SK-N-DZ (cell line): Measurements from ENCODE around the gene ITSN1.
"Not testable (repeated sequence)": the region's sequence is repeated elsewhere in the genome, so short reads cannot be mapped to it uniquely, and the experiment has no call there.

Source experiments
- DNase-seq: peaks from one replicate; pipeline ENCODE4 v3.0.0-alpha.2; 2015; ENCODE audit warnings: low spot score

Gene ITSN1

DNA sequence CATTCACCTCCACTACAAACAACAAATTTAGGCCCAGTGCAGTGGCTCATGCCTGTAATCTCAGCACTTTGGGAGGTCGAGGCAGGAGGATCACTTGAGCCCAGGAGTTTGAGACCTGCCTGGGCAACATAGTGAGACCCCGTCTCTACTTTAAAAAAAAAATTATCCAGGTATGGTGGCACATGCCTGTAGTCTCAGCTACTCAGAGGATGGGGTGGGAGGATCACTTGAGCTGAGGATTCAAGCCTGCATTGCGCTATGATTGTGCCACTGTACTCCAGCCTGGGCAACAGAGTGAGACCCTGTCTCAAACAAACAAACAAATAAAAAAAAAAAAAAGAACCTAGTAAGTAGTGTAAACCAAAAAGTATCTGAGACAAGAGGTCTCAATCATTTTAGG, 86.8 kb downstream of the ITSN1 start:
- not testable (repeated sequence) for DNase-seq

DNA sequence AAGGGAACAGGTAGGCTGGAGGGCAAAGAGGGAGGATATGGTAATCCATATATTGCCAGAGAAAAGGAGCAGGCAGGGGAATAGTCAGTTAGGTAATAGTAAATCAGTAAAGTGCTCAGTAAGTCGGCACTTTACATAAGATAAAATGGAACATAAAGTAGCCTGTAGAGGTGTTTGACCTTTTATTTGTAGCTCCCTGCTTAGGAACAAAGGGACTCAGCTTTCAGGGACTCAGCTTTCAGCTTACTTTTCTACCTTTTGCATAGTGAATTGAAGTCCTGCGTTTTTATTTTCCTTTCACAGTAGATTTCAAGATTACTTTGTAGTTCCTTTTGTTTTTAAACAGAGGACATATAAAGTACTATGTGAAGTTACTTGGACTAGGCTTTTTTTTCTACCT, 87.3 kb downstream of the ITSN1 start:
- no peak for DNase-seq

DNA sequence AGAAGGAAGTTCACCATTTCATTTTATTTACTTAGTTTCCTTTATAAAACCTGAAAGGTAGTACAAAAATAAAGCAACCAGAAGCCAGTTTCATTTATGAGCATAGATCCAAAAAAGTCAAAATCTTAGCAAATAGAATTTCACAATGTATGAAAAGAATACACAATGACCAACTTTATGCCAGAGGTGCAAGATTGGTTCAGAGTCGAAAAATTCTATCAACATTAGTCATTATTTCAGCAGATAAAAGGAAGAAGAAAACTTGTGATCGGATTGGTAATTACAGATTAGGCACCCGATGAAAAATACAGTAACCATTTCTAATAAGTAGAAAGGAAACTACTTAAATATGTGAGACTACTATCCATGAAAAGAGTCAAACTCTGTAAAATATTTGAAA, 89.1 kb downstream of the ITSN1 start:
- no peak for DNase-seq

DNA sequence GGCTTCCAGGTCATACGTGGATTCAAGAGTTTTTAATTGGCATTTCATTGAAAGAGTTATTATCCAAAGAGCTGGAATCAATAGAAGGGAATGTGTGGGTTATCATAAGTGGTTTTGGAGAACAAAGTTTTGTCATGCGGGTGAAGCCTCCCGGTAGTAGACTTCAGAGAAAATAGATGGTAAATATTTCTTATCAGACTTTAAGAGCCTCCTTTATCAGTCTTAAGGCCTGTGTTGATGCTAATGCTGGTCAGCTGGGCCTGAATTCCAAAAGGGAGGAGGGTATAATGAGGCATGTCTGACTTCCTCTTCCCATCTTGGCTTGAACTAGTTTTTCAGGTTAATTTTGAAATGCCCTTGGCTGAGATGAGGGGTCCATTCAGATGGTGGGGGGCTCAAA, 89.7 kb downstream of the ITSN1 start:
- DNase-seq = no peak

DNA sequence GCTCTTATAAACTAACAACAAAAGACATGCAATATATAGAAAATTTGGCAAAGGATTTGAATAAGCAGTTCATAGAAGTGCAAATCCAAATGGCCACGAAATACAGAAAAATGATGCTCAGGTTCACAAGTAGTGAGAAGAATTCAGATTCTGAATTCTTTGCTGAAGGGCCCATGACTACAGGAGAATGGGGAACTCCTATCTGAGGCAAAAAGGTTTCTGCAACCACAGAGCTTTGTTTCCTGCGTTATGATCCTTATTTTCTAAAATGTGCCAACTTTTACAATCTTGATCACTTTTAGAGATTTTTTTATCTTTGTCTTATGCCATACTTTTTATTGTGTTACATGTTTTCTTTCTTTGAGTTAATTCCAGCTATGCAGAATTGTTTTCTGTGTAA, 91.3 kb downstream of the ITSN1 start:
- no peak for DNase-seq

DNA sequence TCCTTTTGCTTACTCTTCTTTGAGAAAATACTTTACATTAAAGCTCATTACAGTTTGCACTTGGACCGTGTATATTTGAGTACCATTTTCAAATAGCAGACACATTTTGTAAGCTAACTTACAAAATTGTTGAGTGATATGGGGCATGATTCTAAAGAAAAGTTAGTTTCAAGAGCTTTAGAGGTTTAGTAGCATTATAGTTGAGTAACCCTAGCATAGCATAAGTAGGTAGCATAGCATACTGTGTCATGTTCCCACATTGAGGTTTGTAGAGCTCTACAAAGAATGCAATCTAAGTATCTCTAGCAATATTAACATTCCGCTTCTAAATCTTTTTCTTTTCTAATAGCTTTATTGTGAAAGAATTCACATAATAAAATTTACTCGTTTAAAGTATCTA, 92.0 kb downstream of the ITSN1 start:
- no peak for DNase-seq

DNA sequence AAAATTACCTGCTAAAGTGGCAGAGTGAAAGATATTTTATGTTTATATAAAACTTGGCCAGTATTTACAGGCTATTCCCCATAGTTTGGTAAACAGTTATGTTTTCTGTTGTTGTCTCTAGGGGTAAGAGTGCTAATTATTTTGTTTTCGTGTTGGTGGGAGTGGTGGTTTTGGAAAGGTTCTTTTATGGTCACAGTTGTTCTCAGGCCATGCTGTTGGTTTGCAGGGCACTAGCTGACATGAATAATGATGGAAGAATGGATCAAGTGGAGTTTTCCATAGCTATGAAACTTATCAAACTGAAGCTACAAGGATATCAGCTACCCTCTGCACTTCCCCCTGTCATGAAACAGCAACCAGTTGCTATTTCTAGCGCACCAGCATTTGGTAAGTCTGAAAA, 92.5 kb downstream of the ITSN1 start:
- DNase-seq = no peak

DNA sequence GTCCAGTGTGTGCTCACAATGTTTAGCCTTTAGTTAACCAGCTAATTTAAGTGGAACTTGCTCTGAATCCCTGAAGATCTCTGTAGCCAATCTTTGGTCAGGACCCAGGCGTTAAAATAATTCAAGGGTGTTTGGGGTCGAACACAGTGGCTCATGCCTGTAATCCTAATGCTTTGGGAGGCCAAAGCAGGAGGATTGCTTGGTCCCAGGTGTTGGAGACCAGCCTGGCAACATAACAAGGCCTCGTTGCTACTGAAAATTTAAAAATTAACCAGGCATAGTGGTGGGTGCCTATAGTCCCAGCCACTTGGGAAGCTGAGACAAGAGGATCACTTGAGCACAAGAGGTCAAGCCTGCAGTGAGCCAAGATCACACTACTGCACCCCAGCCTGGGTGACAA, 94.3 kb downstream of the ITSN1 start:
- no peak for DNase-seq

DNA sequence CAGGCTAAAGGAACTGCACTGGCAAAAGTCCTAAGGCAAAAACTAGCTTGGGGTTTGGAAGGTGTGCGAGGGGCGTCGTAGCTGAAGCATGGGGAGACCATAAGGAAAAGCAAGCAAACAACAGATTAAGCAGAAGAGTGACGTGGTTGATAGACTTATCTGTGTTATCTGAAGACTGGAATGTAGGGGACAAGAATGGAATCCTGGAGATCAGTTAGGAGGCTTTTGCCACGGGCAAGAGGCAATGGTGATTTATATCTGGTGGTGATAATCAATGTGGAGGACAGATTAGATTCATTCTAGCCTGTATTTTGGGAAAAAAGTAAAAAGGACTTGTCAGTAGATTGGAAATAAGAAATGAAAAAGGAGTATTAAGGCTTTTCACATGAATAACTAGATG, 97.4 kb downstream of the ITSN1 start:
- DNase-seq = no peak

DNA sequence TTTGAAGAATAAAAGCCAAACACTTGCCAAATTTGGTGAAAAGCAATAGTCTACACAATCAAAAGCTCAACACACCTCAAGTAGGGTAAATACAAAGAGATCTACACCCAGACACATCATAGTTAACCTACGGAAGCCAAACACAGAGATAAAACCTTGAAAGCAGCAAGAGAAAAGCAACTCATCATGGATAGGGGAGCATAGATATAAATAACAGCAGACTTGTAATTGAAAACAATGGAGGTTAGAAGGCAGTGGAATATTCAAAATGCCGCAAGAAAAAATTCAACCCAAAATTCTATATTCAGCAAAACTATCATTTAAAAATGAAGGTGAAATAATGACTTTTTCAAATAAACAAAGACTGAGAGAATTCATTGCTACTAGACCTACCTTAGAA, 105.1 kb downstream of the ITSN1 start:
- no peak for DNase-seq

DNA sequence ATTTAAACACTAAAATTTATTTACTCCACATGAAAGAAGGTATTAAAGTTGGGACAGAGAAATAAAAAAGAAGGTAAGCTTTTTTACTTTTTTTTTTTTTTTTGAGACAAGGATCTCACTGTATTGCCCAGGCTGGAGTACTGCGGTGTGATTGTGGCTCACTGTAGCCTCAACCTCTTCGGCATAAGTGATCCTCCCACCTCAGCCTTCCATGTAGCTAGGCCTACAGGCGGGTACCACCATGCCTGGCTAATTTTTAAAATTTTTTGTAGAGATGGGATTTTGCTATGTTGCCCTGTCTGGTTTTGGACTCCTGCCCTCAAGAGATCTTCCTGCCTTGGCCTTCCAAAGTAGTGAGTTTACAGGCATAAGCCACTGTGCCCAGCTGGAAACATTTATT, 106.6 kb downstream of the ITSN1 start:
- DNase-seq = no peak

DNA sequence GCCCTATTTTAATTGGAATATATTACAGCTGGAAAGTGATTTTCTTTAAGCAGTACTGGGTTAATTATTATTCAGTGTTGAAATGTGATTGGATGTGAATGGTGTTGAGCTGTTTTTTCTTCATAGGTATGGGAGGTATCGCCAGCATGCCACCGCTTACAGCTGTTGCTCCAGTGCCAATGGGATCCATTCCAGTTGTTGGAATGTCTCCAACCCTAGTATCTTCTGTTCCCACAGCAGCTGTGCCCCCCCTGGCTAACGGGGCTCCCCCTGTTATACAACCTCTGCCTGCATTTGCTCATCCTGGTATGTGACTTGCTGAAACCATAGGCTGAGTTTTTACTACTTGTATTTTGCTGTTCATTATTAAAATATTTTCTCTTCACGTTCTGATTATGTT, 107.7 kb downstream of the ITSN1 start:
- DNase-seq = no peak

DNA sequence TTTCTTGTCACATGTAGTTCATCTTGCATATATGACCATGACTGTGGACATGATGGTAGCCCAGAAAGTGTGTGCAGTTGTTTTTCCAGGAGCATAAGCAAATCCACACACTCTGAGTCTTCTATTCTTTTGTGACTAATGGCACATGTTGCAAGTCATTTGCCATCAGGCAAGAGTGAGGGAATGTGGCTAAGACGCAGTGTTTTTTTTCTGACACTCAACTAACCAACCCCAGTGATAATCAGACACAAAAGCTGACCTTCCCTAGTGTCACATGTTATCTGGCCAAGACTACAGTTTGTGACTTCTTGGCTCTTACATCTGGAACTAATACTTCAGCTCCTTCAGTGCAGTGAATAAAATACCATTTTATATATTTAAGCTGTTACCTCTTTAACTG, 108.8 kb downstream of the ITSN1 start:
- no peak for DNase-seq

DNA sequence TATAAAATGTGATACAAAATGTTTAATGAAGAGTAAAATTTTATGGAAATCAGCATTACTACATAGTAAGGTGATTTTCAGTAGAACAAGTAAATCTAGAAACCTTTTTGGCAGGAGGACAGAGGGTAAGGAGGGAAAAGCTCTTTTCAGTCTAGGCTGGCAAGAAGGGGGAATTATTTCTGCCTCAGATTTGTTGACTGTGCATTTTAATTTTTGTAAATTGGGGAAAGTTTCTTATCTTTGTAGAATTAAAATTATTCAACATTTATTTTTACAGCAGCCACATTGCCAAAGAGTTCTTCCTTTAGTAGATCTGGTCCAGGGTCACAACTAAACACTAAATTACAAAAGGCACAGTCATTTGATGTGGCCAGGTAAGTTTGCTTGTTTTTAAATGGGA, 109.2 kb downstream of the ITSN1 start:
- no peak for DNase-seq

DNA sequence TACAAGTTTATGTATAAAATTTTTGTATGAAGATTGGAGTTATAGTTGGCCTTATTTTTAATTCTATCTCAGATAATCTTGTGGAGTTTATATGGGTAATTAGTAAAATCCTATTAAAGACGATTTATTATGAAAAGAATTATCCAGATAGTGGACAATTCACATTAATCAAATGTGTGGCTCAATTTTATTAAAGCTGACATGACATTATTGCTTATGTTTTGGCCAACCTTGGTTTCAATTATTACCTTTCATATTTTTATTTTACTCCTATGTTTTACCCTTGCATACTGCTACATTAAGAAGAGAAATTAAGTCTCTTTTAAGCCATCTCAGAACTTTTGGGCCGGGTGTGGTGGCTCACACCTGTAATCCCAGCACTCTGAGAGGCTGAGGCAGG, 110.0 kb downstream of the ITSN1 start:
- no peak for DNase-seq

DNA sequence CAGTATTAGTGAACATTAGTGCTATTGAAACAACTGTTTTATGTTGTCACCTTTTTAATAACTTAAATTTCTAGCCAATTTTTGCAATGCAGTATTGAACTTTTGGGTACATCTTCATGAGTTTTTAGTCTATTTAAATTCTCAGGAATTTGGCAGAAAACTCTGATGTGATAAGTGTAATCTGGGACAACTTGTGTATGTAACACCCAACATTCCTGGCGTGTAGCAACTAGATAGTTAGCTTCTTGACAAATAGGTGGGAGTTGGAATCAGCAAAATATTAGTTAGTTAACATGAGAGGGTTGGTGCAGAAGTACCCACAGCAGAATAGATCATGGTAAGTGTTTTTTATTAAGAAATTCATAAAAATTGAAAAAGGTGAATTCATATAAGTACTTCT, 111.6 kb downstream of the ITSN1 start:
- DNase-seq = no peak

DNA sequence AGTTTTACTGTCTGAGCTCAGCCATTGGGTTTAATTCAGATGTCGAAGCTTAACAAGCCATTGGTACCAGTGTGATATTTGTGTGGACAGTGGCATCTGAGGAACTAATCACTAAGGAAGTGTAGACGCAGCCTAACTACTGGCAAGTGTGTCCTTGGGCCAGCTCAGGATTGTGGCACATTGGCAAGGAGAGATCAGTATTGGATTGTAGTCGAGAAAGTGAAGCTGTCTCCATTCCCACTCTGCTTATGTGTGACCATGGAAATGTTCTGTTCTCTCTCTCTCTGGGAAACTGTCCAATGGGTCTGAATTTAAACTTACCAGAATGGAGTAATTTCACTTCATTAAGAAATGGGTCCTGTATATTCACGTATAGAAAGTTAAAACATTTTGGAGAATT, 112.2 kb downstream of the ITSN1 start:
- DNase-seq = no peak

DNA sequence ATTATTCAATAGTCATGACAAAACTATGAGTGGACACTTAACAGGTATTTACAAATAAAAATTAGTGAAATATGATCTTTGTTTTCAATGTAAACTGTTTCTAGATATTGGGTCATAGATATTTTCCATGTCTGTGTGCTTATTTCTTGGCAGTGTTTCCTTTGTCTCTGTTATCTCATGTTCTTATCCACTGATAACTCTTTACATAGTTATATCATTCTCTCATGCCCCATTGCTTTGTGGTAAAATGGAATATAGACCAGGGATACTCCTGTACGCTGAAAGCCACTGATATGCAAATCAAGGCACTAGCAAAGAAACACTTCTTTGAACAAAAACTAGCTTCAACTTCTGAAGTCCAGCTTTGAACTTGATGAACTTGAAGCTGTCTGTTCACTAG, 113.1 kb downstream of the ITSN1 start:
- no peak for DNase-seq

DNA sequence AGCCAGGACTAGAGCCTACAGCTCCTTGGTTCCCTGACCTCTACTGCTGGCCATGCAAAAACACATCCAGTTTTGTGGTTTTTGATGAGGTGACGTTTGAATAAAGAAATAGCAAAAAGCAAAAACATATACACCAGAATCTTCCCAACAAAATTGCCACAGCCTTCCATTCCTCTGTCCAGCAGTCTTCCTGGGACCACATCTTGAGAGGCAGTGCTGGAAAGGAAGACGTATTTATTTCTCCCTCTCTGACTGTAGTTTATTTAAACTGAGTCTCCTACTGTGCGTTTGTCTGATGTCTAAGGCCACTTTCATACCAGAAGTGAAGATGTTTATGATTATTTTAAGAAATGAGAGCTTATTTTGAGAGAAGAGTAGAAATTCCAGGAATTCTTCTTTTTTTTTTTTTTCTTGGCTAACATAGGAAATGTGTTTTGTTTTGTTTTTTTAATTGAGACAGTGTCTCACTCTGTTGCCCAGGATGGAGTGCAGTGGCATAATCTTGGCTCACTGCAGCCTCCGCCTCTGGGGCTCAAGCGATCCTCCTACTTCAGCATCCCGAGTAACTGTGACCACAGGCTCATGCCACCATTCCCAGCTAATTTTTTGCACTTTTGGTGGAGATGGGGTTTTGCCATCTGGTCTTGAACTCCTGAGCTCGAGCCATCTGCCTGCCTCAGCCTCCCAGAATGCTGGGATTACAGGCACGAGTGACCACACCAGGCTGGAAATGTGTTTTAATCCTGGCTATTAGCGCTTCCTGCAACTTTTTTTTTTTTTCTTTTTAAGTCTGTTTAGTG, 118.5 kb downstream of the ITSN1 start:
- no peak for DNase-seq

DNA sequence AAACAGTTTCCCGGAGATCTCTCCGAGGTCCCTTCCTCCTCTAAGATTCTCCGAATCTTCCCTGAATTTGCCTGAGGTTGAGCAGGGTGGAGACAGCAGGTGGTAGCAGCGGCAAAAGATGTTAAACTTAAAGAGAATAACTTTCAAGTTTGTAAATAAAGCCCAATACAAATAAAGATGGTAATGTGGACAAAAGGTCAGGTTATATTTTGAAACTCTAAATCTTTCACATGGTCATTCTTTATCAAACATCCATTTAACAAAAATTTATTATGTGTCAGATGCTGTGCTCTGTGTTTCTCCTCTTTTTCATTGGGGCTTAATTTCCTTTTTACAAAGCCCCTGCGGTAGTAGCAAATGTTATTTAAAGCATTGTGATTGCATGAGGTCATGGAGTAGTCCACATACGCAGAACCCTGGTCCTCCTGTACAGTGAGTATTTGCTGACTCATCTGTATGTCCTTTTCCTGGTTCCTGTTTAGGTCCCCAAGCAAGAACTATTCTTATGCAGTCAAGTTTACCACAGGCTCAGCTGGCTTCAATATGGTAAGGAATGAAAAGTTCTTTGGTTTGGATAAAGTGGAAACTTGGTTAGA, 119.2 kb downstream of the ITSN1 start:
- no peak for DNase-seq

DNA sequence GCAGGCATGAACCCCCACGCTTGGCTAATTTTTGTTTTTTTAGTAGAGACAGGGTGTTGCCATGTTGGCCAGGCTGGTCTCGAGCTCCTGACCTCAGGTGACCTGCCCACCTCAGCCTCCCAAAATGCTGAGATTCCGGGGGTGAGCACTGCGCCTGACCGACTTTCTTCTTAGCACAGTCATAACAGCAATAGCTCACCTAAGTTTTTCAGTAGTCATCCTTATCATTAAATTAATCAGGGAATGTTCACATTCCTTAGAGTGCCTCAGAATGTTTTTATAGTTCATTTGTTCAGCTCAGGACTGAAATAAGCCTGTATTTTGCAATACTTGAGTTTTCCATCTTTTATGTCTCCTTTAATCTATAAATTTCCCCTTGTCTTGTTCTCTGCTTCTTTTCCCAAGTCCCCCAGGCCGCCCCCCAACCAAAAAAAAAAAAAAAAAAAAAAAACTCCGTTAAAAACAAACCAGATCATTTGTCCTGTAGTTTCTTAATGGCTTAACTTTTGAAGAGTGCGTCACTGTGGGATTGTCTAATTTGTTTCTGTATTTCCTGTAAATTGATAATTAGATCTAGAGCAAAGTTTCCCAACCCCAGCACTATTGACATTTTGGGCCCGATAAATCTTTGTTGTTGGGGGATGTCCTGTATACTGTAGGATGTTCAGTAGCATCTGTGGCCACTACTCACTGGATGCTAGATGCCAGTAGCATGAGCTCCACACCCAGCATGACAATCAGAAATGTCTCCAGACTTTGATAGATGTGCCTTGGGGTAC, 120.7 kb downstream of the ITSN1 start:
- DNase-seq = no peak

DNA sequence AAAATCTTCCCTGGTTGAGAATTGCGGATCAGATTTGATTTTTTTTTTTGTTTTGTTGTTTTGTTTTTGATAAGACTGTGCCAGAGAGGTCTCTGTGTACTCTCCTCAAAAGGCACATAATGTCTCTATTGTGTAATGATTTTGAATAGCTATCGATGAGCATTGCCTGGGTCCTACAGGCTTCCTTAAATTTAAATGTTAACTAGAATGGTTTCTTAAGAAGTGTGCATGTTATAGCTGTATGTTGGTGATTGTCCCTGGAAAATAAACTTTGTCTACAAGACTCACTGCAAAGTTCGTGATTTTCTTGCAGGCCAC, 121.2 kb downstream of the ITSN1 start:
- no peak for DNase-seq

DNA sequence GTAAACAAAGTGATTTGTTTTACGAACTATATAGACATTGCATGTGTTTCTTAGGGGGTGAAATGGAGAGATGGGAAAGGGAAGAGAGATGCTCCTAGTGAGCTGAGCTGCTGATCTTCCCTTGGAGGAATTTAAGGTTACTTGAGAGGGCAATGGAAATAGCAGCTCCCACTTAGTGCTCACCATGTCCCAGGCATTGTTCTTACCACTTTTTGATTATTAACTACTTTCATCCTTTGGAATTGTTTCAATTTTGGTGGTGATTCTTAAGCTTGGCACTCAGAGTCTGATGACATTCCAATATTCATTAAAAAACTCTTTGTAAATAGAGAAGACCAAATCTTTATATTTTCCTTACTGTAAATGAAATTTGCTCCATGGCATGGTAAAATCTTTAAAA, 124.9 kb downstream of the ITSN1 start:
- no peak for DNase-seq
